Fibroblast of mammary gland (primary cell): ENCODE measurements around the gene SMOC2.

Experiments
- DNase-seq: peaks from one replicate; pipeline ENCODE4 v3.0.0-alpha.2; 2010; ENCODE audit warnings: low read depth
- H3K4me3 ChIP-seq: 2 replicates; pipeline ENCODE4 v1.5.1; 2011; ENCODE audit warnings: low read depth, mild to moderate bottlenecking, low read length, moderate library complexity; ENCODE audit not compliant: control insufficient read depth
- TF ChIP-seq, protein P1 (sequence below): conservative IDR thresholded peaks from 2 replicates; pipeline ENCODE4 v1.5.1; 2011; ENCODE audit warnings: low read depth, low read length, inconsistent platforms; ENCODE audit not compliant: control insufficient read depth, insufficient read depth

The SMOC2 gene

DNA sequence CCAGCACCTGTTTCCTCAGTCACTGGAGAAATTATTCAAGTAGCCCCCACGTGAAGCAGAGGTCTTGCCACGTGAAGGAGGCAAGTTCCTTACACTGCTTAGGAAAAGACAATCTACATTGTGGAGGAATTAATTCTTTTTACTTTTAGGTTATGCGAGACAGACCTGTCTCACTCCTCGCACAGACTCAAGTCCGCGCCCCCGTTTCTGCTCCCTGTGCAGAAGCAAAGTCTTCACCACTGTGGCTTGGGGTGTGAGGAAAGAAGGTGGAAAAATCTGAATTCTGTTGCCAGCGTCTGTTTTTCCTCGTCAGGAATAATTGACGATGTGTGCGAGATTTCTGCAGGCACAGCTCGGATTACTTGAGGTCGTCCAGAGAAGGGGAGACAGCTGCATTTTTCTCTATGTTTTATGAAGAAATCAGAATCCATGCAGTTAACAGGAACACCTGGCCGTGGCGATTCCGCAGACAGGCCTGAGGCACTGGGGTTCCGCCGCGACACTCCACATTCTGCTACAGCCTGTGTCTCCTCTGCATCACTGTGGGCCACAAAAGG, 185.1 kb downstream of the SMOC2 start:
- DNase-seq = no peak
- H3K4me3 ChIP-seq = no peak overlapping the region
- TF ChIP-seq, protein P1, sequence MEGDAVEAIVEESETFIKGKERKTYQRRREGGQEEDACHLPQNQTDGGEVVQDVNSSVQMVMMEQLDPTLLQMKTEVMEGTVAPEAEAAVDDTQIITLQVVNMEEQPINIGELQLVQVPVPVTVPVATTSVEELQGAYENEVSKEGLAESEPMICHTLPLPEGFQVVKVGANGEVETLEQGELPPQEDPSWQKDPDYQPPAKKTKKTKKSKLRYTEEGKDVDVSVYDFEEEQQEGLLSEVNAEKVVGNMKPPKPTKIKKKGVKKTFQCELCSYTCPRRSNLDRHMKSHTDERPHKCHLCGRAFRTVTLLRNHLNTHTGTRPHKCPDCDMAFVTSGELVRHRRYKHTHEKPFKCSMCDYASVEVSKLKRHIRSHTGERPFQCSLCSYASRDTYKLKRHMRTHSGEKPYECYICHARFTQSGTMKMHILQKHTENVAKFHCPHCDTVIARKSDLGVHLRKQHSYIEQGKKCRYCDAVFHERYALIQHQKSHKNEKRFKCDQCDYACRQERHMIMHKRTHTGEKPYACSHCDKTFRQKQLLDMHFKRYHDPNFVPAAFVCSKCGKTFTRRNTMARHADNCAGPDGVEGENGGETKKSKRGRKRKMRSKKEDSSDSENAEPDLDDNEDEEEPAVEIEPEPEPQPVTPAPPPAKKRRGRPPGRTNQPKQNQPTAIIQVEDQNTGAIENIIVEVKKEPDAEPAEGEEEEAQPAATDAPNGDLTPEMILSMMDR = no peak

DNA sequence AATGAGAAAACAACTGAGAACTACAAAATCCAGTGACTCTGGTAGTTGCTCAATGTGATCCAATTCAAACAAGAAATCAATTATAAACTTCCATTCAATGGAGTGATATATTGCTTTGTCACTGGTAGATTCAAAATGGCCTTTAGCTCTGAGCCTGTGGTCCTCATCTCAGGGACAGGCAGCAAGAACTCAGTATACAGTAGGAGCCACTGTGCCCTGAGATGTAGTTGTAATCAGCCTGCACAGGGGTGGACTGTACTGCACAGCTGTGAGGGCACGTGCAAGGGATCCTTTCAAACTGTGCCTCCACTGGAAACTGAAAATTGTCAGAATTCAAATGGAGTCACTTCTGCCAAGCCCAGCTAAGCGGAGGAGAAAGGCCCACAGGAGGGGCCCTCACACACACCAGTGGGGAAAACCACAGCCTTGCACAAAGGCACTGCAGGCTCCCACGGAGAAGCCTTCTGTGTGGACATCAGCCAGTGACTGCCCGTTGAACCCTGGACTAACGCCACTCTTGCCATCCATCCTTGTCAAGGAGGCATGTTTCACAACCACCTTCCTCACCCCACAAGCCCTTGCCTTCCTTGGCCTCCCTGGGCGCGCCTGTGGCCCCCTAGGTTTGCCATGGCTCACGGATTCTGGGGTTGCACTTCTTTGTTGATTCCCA, 186.7 kb downstream of the SMOC2 start:
- TF ChIP-seq, protein P1 = no peak
- no peak overlapping the region for H3K4me3 ChIP-seq
- DNase-seq = no peak

DNA sequence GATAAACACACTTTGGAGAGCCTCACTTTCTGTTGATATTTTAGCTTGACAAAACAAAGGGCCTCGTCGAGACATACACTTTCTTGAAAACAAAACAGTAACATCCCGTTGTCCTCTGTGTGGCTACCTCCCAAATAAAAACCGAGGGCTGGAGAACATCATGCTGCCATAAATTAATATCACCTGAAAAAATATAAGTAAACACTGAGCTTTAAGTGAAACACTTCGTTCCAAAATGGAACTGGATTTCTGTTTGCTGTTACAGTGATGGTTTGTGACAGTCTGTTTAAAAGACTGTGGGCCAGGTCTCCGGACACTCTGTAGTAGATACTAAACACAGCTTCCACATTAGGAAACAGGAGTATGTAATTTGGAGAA, 187.2 kb downstream of the SMOC2 start:
- TF ChIP-seq, protein P1 = no peak
- no peak for DNase-seq
- no peak overlapping the region for H3K4me3 ChIP-seq

DNA sequence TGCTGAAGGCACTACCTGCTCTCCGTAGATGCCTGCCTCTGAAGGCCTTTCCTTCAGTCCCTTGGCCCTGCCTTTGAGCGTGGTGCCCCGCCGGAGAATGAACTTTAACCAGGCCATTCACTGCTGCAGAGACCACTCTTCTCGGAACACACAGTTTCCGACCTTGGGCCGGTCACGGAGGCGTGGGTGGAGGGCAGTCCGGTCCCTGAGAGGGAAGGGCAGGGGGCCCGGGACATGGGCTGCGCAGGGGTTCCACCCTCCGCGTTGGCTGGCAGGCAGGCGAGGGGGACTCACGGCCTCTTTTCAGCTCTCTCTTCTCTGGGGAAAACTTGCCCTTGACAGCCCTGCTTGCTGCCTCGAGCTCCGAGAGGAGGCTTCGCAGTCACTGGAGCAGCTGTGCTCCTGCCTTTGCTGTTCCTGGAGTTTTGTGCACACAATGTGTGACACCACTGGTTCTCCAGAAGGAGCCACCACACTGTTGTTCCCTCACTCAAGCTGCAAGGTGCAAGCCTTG, 187.8 kb downstream of the SMOC2 start:
- TF ChIP-seq, protein P1 = no peak
- no peak overlapping the region for H3K4me3 ChIP-seq
- DNase-seq = no peak

DNA sequence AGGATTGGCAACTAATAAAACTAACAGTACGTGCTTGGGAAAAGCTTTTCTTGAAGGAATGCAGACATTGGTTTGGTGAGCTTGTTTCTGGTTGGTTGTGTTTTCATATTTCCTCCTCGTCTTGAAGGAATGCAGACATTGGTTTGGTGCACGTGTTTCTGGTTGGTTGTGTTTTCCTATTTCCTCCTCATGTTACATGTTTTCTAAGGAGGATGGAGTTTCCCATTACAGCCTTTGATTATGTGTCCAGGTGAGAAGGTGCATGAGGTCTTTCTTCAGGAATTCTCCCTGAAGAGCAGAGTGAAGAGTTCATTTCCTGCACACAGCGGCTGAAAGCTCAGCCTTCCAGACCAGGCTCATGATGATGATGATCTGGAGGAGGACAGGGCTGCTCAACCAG, 190.6 kb downstream of the SMOC2 start:
- no peak for DNase-seq
- no peak overlapping the region for H3K4me3 ChIP-seq
- TF ChIP-seq, protein P1 = no peak

DNA sequence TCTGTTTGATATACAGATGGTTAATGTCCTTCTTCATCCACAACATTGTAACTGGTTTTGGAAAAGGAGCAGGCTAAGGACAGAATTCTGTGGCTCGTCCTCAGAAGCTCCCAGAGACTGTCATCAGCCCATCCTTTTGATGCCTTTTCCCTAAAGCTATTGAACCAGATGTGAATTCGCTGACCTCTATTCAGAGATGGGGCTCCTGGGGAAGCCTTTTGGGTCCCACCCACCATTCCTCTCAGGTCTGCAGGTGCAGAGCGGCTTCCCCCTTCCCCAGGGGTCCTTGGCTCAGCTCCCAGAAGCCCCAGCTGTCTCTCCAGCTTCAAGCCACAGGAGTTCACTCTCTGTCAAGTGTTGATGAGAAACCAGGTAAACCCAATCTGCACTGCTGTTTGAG, 191.7 kb downstream of the SMOC2 start:
- no peak overlapping the region for H3K4me3 ChIP-seq
- no peak for DNase-seq
- TF ChIP-seq, protein P1 = no peak
